ENCODE data around the gene ARHGAP29.

ARHGAP29 gene

GRCh38 chr1:94281361-94282142, 44.2 kb upstream of the ARHGAP29 start:
- no peak for TF ChIP-seq CTCF (conservative IDR thresholded peaks at IDR 0.05)
- H3K27ac ChIP-seq, result no peak overlapping the region

- no peak overlapping the region for H3K27ac ChIP-seq
- no peak for TF ChIP-seq CTCF (conservative IDR thresholded peaks at IDR 0.05)
Observed at GRCh38 chr1:94280541-94280940, 43.2 kb upstream of the ARHGAP29 start.

GRCh38 chr1:94279462-94279861, 42.1 kb upstream of the ARHGAP29 start:
- H3K27ac ChIP-seq, result no peak overlapping the region
- TF ChIP-seq CTCF (conservative IDR thresholded peaks at IDR 0.05), result no peak

- no peak overlapping the region for H3K27ac ChIP-seq
- no peak for TF ChIP-seq CTCF (conservative IDR thresholded peaks at IDR 0.05)
Observed at GRCh38 chr1:94279038-94279437, 41.7 kb upstream of the ARHGAP29 start.

- no peak for TF ChIP-seq CTCF (conservative IDR thresholded peaks at IDR 0.05)
- H3K27ac ChIP-seq, result no peak overlapping the region
Observed at GRCh38 chr1:94276988-94277434, 39.6 kb upstream of the ARHGAP29 start.

GRCh38 chr1:94275083-94275482, 37.7 kb upstream of the ARHGAP29 start:
- H3K27ac ChIP-seq, result no peak overlapping the region
- no peak for TF ChIP-seq CTCF (conservative IDR thresholded peaks at IDR 0.05)

GRCh38 chr1:94274561-94274960, 37.2 kb upstream of the ARHGAP29 start:
- TF ChIP-seq CTCF (conservative IDR thresholded peaks at IDR 0.05), result no peak
- no peak overlapping the region for H3K27ac ChIP-seq

Measured in VCaP (cell line).